Activated CD8-positive, alpha-beta memory T cell treated with anti-CD3 and anti-CD28 coated beads, Interleukin-2, amount 50 U/mL, for 1 hour (primary cell): ENCODE results near the gene TMEM267.
"Not testable (repeated sequence)": the region's sequence is repeated elsewhere in the genome, so short reads cannot be mapped to it uniquely, and the experiment has no call there.

ENCODE experiments used
- DNase-seq: peaks from one replicate; pipeline ENCODE4 v3.0.0-alpha.2; 2020; ENCODE audit errors: extremely low read depth

TMEM267 gene

GRCh38 chr5:43409809-43410271, 73.8 kb downstream of the TMEM267 start:
- no peak for DNase-seq

DNA sequence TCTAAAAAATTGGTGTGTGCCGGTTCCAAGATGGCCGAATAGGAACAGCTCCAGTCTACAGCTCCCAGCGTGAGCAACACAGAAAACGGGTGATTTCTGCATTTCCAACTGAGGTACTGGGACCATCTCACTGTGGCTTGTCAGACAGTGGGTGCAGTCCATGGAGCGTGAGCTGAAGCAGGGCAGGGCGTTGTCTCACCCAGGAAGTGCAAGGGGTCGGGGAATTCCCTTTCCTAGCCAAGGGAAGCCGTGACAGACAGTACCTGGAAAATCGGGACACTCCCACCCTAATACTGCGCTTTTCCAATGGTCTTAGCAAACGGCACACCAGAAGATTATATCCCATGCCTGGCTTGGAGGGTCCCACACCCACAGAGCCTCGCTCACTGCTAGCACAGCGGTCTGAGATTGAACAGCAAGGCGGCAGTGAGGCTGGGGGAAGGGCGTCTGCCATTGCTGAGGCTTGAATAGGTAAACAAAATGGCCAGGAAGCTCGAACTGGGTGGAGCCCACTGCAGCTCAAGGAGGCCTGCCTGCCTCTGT, 81.1 kb downstream of the TMEM267 start:
- not testable (repeated sequence) for DNase-seq

DNA sequence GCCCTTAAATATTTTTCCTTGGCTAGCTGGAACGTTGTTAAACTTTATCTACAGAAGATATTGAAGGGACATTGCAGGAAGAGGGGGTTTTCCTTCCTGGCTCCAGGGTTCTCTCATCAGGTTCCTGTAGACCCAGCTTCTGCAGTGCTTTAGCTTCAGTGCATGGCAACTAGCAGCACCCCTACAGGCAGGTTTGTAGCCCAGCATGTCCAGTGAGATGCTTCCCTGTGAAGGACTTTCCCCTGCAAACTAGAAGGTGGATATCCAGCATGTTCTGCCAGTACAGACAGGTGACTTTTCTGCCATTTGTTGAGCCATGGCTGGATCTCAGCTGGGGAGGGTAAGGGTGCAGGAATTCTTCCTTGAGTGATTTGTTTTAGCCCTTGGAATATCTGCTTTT, 81.8 kb downstream of the TMEM267 start:
- no peak for DNase-seq

GRCh38 chr5:43400082-43400481, 83.6 kb downstream of the TMEM267 start:
- no peak for DNase-seq

DNA sequence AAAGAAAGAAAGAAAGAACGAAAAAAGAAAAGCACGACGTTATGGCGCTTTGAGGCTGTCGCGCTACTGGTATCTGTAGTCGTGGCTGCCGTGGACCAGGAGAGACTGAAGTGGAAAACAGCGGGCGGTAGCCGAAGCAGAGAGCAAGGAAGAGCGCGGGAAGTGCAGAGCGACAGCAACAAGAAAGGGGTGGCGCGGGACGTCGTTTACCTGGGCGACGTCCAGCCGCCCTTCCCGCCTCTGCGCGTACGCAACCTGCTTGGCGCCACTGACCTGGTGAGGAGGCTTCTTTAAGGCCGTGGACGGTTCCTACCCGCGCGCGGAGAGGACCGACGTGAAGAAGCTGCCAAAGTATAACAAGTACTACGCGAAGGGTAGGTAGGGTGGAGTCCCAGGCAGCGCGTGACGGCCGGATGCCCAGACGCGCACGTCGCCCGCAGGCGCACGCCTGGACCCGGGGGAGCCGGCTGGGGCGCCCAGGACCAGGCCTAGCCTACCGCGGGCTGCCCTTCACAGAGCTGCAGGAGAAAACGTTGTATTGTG, 86.8 kb downstream of the TMEM267 start:
- peak; percentile 3 for DNase-seq
